GM08714 (cell line): ENCODE measurements around the gene HABP2.

ENCODE experiments used
- H3K4me3 ChIP-seq: fragments of 200-500 bp; sonication (Bioruptor generic); 2 replicates; pipeline ENCODE4 v1.5.1; 2014; ENCODE audit warnings: mild to moderate bottlenecking, low read length, inconsistent platforms
- ZNF274 ChIP-seq: IDR thresholded peaks from 2 replicates; pipeline ENCODE4 v1.6.1; 2012; ENCODE audit warnings: mild to moderate bottlenecking, low read depth, low read length

The HABP2 gene

DNA sequence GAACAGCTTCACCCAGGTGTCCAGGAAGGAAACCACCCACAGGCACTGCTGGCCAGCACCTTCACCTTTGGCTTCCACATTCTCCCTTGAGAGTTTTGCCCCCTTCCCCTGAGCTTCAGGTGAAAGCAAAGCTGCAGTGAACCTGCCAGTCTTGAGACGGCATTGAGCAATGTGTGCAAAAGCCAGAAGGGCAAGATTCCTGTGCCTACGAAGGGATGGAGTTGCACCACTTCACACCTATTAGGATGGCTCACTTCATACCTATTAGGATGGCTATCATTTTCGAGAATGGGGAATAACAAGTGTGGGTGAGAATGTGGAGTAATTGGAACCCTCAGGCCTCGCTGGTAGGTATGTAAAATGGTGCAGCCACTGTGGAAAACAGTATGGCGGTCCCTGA is 7.2 kb downstream of the HABP2 start:
- TF ChIP-seq ZNF274: no peak
- H3K4me3 ChIP-seq: no peak overlapping the region

DNA sequence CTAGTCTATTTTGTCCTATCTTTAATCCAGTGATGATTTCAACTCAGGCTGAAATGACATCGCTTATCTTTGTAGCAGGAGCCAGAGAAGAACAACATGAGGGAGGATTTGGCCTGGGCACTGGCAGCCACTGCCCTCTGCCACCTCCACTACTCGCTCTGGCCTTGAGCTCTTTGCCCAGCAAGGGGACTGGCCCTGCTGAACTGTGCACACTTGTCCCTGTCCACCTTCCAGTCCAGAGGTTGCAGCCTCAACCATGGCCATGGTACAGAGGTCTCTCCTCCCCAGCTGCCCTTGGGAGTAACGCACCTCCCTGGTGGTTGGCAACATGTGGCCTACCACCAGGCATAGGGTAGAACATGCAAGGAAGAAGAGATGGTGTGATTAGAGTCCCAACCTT is 8.4 kb downstream of the HABP2 start:
- no peak overlapping the region for H3K4me3 ChIP-seq
- no peak for TF ChIP-seq ZNF274

DNA sequence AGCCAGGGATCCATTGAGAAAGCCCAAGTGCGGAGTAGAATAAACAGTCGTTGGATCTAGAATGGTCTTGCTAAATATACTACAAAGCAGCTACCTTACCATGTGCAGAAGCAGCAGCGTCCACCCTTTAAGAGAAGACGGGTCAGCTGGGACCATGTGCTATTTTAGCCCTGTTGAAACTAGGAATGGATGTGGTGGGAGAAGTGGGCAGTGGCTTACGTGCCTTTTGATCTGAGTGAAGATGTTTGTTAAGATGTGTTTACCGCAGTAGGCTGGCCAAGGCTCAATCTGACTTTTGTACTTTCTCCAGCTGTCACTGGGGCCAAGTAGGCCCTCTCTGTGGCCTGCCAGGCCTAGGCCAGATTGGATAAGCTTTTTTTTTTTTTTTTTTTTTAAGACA is 9.2 kb downstream of the HABP2 start:
- H3K4me3 ChIP-seq: no peak overlapping the region
- no peak for TF ChIP-seq ZNF274

DNA sequence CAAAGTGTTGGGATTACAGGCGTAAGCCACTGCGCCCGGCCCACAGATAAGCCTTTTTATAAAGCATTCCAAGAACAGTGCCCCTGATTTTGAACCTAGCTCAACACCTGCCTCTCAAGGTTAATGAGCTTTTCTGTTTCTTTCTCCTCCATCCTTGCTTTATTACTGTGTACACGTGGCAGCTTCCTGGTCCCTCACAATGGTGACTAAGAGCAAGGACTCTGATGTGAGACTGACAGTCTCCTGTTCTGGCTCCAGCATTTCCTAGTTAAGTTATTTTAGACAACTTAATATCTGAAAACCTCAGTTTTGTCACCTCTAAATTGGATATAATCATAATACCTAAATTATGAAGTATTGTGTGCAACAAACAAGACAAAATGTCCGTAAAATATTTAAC is 9.9 kb downstream of the HABP2 start:
- TF ChIP-seq ZNF274: no peak
- no peak overlapping the region for H3K4me3 ChIP-seq

DNA sequence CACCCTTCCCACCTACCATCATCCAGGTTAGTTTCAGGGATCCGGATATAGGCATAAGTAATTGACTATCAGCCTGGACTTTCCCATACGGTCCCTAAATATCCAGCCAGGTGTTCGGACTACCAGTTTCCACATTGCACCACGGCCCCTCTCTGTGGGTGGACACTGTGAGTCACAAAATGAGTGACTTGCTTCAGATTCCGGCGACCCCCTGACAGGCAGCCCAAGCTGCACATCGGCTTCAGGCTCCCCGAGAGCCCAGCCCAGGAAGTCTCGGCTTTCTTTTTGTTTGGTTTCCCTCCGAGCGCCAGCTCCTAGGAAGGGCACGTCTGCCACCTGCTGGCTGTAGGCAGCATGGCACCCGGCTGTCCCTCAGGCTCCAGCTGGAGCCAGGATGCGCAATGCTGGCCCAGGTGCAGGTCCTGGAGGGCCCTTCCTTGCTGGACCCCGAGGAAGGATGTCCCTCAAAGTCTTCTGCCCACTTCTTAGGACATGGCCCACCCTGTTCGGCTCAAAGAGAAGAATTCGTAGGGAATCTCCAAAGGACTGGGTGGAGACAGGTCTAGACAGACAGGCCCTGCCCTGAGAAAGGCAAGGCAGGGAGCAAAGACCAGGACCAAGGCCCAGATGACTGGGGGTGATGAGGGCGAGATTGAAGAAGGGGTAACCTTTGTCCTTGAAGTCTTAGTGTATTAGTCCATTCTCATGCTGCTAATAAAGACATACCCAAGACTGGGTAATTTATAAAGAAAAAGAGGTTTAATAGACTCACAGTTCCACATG is 10.6 kb downstream of the HABP2 start:
- H3K4me3 ChIP-seq: no peak overlapping the region; the same call in 1 of the 2 replicates

DNA sequence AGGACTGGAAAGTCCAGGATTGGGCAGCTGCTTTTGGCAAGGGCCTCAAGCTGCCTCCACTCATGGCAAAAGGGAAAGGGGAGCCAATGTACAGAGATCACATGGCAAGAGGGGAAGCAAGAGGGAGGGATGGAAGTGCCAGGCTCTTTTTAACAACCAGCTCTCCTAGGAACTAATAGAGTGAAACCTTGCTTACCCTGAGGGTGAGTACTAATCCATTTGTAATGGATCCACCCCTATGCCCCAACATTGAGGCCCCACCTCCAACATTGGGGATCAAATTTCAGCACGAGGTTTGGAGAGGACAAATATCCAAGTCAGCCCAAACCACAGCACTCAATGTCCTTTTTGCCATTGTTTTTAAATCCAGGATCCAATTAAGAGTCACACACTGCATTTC is 12.5 kb downstream of the HABP2 start:
- no peak for TF ChIP-seq ZNF274
- no peak overlapping the region for H3K4me3 ChIP-seq

More for the DNA sequence above, 10.6 kb downstream of the HABP2 start:
- TF ChIP-seq ZNF274: no peak

DNA sequence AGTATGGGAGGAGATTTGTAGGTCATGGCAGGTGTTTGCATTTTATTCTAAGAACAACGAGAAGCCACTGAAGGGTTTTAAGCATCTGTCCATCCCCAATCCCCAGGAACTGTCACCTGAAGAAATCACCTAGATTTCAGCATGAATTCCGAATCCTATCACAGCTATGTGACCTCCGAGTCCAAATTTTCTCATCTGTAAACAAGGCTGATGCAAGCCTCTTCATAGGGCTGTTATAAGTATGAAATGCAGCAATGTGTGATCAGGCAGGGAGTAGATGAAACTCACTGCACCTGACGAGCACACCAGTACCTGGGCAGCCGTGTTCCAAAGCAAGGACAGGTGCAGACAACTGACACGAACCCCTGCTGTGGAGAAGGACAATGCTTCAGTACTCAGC is 14.0 kb downstream of the HABP2 start:
- TF ChIP-seq ZNF274: no peak

DNA sequence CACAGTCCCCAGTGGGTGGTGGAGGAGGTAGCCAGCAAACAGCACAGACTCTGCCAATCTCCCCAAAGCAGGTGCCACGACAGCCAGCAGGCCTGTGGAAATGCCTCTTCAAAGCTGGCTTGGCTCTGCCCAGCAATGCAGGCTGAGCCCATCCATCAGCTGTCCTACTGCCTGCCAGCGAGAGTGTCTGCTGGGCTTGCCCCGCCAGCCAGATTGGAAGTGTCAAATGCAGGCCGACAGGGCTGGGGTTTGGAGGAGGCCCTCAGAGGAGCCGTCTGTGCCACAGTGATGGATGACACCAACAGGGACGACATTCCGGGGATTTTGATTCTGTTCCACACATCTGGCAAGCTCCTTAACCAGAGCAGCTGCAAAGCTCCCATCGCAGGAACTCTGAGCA is 16.7 kb downstream of the HABP2 start:
- TF ChIP-seq ZNF274: no peak
- no peak overlapping the region for H3K4me3 ChIP-seq

More for the DNA sequence above, 14.0 kb downstream of the HABP2 start:
- H3K4me3 ChIP-seq: no peak overlapping the region

DNA sequence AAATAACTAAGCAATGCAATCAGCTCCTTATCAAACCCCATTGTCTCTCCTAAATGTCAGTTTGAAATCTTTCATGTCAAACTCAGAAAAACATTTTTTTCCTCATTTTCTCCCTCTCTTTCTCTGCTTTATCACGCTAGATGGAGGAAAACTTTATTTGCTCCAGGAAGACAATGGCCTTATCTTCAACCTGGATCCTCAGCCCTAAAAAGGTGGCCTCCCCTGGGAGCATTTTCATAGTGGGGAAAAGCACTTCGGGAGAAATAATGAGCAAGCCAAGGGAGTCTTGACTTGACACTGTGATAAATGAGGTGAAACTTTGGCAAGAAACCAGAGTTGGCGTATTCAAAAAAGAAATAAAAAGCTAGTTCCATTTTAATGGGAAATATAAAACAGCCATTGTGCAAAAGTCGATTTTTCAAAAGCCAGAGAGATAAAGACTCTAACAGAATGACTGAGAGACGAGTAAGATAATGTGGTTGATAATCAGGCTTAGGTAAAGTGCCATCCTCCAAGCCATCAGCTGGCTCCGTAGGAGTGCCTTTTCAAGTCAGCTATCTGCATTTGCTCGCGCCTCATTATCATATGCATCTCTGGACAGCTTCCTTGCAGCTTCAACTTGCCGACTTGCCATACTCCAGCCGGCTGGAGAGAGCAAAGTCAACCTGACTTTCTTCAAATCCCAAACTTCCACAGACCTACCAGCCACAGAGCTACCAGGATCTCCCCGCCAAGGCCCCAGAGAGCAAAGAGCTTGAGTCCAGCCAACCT is 19.9 kb downstream of the HABP2 start:
- H3K4me3 ChIP-seq: no peak overlapping the region
- TF ChIP-seq ZNF274: no peak

DNA sequence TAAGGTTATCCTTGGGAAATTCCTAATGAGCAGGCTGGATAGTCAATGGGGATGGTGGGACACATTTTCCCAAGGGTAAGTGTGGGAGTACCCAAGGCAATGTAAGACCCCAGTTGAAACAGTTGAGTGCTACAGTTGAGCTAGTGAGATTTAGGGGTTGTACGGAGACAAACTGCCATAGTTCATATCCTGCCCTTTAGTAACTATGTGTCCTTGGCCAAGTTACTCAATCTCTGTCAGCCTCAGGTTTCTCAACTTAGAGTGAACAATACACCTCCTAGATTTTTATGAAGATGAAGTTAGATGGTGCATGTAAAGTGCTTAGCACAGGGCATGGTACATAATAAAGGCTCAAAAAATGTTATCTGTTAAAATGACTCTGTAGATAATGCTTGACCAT is 20.5 kb downstream of the HABP2 start:
- no peak overlapping the region for H3K4me3 ChIP-seq
- no peak for TF ChIP-seq ZNF274

DNA sequence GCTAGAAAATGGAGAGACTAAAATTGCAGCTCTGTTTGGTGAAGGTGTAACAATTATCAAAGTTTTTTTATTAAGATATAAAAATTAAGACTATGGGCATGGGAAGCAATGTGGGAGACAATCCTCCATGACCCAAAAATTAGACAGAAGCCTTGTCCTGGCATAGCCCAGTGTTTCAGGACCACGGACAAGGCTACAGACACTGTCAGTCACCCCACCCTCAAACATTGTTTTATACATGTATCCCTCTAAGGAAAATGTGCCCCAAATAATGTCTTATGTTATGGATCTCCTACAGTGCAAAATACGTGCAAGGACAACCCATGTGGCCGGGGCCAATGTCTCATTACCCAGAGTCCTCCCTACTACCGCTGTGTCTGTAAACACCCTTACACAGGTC is 24.0 kb downstream of the HABP2 start:
- no peak overlapping the region for H3K4me3 ChIP-seq
- TF ChIP-seq ZNF274: no peak

DNA sequence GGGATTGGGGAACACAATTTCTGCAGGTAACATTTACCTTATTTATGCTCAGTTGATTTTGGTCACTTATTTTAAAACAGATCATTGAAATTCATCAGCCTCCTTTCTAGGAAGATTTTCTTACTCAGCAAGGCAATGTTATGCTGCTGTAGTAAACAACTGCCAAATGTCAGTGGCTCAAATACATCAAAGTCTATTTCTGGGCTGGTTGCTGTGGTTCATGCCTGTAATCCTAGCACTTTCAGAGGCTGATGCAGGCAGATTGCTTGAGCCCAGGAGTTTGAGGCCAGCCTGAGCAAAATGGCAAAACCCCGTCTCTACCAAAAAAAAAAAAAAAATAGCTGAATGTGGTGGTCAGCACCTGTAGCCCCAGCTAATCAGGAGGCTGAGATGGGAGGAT is 25.9 kb downstream of the HABP2 start:
- no peak for TF ChIP-seq ZNF274

DNA sequence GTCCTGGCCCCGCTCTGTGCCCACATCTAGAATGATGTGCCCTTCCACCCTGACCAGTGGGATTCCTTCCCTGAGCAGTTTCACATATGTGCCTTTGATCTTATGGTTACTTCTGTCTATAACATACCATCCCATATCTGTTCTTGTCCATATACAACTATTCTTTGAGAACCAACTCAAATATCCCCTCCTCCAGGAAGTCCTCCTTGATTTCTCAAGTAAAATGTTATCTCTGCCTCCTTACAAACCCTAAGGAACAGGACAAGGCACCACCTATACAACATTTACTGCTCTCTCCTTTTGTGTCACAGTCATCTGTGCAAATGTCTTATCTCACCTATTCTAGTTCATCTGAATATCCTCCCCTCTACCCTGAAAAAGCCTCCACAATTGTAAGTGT is 28.2 kb downstream of the HABP2 start:
- no peak for TF ChIP-seq ZNF274
- no peak overlapping the region for H3K4me3 ChIP-seq

More for the DNA sequence above, 25.9 kb downstream of the HABP2 start:
- H3K4me3 ChIP-seq: no peak overlapping the region

DNA sequence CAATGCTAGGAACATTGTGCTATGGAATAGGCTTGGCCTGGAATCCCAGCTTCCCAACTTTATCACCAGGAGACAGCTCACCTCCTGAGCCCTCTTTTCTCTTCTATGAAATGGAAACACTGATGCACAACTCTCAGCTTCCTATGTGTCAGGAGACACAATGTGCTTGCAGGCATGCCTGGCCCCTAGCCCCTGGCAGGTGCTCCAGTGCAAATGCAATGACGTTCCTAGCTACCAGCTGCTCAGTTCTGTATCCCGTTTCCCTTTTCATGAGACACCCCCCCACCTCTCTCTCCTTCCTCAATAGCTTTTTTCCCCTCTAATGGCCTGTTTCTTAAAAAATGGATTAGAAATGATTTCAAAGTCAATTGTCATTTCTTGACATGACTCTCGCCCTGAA is 30.7 kb downstream of the HABP2 start:
- H3K4me3 ChIP-seq: no peak overlapping the region
- no peak for TF ChIP-seq ZNF274

DNA sequence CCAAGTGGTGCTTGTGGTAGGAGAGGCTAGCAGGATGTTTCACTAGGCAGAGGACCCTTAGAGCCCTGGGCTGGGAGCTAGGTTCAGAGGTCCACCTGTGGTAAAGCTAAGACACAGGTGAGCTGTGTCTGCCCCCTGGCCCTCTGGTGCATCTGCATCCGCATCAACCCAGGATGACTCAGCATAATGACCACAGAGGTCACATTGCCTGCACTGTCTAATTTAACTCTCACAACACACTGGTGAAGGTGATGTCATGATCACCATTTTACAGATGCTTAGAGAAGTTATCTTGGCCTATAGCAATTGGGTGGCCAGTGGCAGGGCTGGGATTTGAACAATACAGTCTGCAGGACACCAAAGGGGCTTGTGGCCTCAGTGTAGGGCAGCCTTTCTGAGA is 33.1 kb downstream of the HABP2 start:
- H3K4me3 ChIP-seq: no peak overlapping the region
- no peak for TF ChIP-seq ZNF274
